GM18873 (cell line): ENCODE measurements around the gene MMEL1.
"Not testable (repeated sequence)": the region's sequence is repeated elsewhere in the genome, so short reads cannot be mapped to it uniquely, and the experiment has no call there.

ENCODE experiments used
- ATAC-seq: cut with Tn5 transposase; IDR thresholded peaks from one replicate; pipeline ENCODE4 v1.9.1; 2021; ENCODE audit warnings: mild to moderate bottlenecking, moderate library complexity, moderate number of reproducible peaks; ENCODE audit not compliant: unreplicated experiment, low FRiP score

Gene MMEL1

DNA sequence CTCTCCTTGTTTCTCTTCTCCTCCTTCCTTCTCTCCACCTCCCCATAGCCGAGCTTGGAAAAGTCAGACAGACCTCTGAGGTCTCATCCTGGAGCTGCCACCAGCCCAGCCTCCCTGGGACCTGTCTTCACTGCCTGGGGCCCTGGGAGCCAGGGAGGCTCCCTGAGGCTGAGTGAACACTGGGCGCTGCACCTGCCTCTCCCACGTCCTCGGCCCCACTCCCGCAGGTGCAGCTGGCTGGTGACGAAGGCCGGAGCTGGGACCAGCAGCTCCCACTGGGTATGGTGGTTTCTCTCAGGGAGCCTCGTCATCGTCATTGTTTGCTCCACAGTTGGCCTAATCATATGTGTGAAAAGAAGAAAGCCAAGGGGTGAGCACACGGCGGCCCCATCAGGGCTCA is 71.4 kb downstream of the MMEL1 start:
- ATAC-seq = no peak

DNA sequence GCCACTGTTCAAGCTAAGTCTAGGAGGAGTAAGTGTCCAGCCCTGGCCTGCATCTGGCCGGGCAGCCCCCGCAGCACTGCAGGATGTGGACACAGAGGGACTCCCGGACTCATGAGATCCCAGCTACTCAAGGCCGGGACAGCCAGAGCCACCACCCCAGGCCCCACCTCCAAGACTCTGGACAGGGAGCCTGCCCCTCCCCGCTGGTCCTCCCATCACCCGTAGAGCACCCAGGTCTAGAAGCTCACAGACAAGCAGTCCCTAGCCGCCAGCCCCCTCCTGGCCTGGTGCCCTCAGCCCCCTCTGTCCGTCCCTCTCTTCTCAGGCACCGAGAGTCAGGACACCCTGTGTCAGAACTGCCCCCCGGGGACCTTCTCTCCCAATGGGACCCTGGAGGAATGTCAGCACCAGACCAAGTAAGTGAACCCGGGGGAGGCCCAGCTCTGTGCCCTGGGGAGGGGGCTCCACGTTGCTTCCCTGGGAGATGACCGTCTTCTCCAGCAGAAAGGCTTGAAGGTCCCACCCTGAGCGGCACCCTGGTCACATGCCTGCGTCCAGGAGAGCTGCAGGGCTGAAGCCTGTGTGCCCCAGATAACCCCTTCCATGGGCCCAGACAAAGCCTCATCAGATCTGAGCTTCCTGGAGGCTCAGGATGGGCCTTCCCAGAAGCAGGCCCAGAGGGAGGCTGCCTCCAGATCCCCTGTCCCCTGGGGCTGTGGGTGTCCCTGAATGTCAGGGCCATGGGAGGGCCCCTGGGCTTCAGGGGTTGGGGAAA is 72.3 kb downstream of the MMEL1 start:
- ATAC-seq = no peak

DNA sequence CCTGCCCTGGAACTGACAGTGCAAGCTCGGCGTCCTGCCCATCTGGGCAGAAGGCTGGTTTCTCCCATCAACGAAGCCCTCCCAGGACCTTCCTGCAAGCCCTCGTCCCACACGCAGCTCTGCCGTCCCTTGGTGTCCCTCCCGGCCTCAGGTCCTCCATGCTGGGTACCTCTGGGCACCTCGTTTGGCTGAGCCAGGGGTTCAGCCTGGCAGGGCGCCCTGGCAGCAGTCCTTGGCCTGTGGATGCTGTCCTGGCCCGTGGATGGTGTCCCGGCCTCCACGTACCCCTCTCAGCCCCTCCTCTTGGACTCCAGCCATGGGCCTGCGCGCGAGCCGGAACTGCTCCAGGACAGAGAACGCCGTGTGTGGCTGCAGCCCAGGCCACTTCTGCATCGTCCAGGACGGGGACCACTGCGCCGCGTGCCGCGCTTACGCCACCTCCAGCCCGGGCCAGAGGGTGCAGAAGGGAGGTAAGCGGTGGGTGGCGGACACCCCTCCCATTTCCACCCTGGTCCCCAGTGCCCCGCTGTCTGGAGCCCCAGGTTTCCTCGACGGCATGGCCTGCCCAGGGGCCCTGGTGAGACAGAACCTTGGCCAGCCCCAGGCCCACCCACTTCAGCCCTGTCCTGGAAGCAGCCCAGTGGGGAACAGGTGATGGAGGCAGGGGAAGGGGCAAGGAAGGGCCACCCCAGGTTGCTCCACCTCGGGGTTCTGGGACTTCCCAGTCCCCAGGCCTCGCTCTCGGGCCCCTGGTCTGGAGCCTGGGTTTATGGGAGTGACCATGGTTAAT is 73.1 kb downstream of the MMEL1 start:
- no peak for ATAC-seq

DNA sequence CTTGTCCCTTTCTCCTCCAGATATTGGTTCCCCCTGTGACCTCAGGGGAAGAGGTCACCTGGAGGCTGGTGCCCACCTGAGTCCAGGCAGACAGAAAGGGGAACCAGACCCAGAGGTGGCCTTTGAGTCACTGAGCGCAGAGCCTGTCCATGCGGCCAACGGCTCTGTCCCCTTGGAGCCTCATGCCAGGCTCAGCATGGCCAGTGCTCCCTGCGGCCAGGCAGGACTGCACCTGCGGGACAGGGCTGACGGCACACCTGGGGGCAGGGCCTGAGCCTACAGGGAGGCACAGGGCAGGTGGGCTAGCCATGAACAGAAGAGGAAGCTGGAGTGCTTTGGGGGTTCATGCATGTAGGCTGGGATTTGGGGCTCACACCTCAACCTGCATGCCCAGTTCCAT is 74.0 kb downstream of the MMEL1 start:
- no peak for ATAC-seq

DNA sequence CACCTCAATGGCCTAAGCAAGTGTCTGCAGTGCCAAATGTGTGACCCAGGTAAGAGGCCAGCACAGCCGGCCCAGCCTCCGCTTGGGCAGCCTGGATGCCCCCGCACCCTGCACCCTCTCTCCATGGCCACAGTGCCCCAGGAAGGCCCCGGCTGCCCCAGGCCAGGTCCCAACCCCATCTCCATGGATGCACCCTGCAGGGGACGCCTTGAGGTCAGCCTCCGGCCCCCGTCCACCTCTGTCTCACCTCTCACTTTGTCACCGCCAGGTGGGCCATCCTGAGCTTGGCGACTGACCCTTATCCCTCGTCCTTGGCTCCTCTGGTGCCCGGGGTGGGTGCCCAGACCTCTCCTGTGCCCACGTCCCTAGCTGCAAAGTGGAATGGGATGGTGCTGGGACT is 74.4 kb downstream of the MMEL1 start:
- no peak for ATAC-seq

DNA sequence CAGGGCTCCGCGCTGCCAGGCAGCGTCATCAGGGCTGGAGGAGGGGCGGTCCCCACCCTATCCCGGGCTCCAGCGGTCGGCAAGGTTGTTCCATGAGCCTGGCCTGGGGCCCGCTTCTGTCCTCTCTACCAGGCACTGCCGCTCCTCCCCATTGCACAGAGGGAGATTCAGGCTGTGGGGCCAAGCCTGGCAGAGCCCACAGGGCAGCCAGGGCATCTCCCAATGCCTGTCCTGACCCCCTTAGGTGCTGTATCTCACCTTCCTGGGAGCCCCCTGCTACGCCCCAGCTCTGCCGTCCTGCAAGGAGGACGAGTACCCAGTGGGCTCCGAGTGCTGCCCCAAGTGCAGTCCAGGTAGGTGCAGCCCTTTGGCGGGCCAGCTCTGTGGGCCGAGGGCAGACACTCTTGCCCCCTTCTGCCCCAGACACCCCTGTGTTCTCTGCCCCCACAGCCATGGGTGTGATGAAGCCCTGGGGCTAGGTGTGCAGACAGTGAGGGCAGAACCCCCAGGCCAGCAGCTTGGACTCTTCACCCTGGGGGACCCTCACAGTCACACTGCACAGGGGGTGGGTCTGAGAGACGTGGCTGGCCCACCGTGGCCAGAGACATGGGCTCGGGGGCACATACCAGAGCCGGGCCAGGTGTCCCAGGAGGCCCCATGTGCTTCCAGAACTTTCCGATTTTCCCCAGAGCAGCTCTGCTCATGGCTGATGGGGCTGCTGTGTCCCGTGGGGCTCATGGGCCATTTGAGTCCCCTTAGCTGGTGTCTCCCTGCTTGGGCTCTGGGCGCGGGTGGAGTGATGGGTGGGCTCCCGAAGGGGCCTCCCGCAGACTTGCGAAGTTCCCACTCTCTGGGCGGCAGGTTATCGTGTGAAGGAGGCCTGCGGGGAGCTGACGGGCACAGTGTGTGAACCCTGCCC is 75.1 kb downstream of the MMEL1 start:
- ATAC-seq = no peak

DNA sequence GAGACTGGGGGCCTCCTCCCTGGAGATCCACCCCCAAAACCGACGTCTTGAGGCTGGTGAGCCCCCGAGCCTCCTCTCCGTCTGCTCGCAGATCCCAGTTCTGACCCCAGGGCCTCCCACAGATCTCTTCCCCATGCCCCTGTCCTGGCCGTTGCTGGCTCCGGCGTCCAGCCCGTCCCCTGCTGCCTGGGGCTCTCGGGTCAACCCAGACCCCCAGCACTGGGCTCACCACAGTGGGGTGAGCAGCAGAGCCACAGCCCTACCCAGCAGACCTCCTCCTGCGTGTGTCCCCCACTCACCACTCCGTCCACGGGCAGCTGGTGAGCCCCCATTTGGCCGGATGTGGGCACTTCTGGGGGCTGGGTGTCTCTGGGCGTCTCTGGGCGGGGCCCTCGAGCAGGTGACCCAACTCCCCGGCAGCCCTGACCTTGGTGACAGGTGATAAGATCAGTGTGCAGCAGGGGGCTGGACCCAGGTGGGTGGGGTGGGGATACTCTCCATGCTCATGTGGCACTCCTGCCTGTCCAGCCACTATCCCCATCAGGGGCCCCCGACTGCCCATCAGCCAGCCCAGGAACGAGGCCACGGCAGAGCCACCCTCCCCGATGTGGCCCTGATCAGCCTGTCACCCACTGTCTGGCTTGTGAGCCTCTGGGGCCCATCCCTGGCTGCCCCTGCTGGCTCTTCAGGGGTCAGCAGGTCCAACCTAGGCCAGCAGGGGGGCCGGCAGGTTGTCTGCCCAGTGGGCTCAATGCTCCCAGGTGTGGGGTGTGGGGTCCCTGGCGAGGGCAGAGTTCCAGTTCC is 75.9 kb downstream of the MMEL1 start:
- ATAC-seq = no peak

DNA sequence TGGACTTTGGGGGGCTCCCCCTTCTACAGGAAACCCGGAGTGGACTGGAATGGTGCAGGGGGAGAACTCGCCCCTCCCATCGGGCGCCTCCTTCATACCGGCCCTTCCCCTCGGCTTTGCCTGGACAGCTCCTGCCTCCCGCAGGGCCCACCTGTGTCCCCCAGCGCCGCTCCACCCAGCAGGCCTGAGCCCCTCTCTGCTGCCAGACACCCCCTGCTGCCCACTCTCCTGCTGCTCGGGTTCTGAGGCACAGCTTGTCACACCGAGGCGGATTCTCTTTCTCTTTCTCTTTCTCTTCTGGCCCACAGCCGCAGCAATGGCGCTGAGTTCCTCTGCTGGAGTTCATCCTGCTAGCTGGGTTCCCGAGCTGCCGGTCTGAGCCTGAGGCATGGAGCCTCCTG is 76.5 kb downstream of the MMEL1 start, which contains the start of gene TNFRSF14:
TNFRSF14 (plus strand) TSS at position 95 of the 401 bp plus-strand sequence; CDS start at position 389, 294 bp downstream.
- no peak for ATAC-seq

DNA sequence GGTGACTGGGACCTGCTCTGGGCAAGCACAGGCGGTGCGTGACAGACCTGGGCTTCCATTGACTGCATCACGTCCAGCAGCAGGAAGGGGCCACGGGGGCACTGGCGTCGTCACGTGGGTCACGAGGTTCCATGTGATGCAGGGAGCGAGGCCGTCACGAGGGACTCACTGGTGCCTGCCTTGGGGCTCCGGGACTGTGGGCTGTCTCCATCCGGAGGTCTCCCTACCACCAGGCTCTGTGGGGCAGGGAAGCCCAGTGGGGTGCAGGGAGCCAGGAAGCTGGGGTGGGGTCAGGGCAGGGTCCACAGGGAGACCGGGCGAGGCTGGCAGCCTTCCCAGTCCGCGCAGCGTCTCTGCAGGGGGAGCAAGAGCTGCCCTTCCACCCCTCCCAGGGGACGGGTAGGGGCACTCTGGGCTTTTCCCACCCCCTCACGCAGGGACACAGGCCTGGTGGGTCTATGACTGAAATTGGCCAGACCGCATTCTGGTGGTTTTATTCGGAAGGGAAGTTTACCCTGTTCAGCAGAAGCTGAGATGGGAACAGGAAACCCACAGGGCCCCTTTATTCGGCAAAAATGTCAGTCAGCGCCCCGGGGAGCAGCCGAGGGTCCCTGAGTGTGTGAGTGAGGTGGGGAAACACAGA is 77.1 kb downstream of the MMEL1 start:
- ATAC-seq = no peak

DNA sequence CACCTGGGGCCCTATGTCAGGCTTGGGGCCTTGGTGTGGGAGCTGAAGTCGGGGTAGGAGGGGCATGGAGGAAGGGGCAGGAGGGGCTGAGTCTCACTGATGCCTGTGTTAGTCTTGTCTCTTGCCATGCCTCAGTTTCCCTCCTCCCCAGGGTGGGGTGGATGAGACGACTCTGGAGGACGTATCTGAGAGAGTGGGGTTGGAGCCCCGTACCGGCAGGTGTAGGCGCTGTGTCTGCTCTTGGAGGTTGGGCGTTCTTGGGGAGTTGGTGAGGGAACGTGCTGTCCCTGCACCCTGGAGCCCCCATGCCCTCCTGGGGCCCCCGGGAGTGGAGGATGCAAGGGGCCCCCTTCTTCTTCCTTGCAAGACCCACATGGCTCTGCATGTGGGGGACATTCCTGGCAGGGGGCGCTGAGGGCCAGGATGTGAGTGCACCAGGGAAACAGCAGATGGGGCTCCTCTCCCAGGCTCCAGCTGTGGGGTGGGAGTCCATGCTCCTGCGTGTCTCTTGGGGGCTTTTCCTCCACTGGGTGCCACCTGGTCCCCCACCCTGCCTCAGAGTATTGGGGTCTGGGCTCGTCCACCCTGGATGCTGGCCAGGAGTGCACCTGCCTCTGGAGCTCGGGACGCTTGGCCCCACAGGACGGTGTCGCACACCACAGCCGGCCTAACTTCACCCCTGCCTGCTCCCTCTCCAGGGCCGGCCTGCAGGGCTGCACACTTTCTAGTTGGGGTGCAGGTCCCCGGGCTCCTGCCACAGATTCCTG is 78.0 kb downstream of the MMEL1 start:
- ATAC-seq = no peak

DNA sequence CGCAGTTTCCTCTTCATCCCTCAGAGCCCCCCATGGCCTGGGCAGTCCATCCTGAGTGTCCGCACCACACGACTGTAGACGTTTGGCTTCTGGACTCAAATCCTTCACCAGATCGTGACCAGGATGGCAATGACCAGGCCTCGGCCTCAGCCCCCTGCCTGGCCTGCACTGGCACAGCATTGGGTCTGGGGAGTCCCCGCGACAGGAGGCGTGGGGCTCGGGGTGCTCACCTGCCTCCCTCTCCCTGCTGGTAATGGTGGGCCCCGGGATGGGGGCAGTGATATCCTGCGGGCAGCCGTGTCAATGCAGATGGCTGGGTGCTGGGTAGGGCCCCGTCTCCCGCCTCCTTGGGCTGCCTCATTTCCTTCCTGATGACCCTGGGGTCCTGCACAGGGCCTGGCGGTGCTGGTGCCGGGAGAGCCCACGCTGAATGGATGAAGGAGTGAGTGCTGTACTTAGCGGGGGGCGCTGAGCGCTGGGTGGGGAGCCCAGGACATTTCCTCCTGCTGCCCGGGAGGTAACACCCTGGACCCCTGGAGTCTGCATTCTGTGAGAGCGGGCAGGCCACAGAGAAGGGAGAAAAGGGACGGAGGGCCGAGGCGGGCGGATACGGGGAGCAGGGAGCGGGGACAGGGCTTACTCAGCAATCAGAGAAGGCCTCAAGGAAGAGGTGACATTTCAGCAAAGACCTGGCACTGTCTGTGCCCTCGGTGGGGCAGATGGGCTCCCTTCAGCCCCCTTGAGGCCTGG is 78.8 kb downstream of the MMEL1 start:
- ATAC-seq = no peak

DNA sequence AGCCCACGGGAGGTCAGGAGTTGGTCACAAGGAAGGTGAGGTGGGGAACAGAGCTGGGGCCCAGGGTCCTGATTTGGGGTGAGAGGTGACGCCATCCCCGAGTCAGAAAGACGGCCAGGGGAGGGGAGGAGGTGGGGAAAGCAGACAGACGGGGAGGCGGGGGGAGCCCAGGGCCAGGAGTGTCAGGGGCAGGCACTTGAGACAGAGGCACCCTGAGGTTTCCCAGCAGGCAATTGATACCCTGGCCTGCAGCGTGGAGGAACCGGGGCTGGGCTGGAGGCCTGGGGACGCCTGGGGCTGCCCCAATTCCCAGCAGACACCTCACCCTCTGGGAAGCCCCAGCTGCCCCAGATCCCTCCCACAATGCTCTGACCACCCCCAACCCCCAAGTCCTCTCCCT is 79.7 kb downstream of the MMEL1 start:
- not testable (repeated sequence) for ATAC-seq

DNA sequence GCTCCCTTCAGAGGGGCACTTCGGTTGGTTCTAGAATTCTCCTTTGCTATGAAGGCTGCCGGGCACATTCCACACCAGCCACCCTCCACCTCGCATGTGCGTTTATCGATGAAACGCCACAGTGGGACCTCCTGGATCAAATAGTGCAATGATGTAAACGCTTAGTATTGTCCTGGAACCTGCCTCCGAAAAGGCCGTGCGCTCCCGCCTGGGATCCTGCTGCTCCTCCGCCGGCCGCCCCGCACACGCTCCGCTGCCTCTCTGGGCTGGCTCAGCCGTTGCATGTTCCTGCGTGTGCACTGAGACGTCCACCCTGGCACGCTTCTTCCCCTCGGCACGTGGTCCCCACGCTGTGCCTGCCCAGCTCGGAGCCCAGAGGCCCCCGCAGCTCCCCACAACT is 80.6 kb downstream of the MMEL1 start:
- no peak for ATAC-seq

DNA sequence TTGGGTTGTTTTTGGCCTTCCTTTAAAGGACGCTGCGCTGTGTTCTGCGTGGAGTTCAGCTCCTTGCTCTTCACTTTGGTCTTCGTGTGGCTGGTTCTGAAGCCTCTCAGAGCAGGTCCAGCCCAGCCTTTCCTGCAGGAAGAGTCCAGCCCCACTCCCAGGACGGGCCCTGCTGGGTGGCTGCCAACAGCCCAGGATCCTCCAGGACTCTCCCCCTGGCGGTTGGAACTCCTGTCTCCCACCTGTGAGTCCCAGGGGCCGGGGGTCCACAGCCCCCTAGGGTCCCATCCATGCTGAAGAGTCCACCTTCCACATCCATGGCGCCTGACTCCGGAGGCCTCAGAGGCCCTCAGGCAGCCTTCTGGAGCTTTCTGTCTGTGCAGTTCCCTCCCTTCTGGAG is 81.3 kb downstream of the MMEL1 start:
- not testable (repeated sequence) for ATAC-seq

DNA sequence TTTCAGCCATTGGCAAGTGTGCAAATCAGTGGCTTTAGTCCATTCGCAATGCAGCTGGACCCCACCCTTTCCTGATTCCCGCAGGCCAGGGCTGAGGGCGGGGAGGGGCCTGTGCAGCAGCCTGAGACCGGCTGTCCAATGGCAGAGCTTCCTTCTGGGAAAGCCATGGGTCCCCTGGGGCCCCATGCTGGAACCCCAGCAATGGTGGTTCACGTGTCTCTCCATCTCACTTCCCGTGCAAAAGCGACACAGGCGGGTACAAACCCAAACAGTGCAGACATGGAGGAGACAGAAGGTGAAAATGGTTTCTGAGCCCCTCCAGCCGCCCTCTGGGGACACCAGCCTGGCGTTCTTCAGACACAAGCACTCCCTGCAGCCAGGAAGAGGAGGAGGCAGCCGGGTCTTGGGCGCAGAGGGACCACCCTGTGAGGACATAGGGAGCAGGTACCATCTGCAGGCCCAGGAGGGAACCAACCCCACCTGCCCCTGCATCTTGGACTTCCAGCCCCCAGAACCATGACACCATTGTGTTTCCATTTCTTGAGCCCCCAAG is 82.4 kb downstream of the MMEL1 start:
- not testable (repeated sequence) for ATAC-seq

DNA sequence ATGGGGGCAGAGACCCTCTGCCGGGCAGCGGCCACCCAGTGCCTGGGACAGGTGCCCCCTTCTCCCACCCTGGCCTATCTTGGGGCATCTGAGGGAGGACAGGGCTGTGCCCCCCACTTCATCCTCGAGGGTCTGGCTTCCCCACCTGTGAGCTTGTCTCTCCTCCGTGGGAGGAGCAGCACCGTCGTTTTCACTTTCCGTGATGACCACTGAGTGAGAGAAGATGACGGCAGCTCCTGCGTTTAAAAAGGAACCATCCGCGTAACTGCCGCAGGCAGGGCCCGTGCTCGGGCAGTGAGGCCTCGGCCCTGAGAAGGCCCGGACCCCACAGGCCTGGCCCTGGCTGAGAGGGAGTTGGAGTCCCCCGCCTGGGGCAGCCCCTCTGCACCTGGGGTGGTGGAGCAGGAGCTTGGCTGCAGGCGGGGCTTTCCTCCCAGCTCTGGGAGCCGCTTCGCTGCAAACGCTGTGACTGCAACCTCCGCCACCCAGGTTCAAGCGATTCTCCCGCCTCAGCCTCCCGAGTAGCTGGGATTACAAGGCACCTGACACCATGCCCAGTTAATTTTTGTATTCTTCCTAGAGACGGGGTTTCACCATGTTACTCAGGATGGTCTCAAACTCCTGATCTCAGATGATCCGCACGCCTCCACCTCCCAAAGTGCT is 83.3 kb downstream of the MMEL1 start:
- ATAC-seq = not testable (repeated sequence)

DNA sequence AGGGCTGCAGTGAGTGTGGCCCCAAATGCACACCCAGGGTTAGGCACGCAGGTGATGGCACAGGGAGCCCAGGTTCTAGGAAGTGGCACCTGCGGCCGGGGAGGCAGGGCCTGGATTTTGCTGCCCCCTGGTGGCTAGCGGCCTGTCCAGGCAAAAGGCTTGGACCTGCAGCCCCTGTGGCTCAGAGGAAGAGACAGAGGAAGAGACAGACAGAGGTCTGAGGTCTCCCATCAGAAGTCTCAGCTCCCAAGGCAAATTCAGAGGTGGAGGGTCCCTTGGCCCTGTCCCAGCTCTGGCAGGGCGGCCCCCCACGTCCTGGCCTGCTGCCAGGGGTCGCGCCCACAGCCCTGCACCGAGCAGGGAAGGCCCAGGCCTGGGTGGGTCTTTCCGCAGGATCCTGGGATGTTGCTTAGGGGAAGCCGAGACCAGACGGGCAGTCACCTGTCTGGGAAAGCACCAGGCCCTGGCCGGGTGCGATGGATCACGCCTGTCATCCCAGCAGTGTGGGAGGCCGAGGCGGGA is 84.7 kb downstream of the MMEL1 start:
- ATAC-seq = no peak
